Endothelial cell of umbilical vein (primary cell): ENCODE data around the gene NXPE1. TPM values are rescaled to one million over a fixed set of nuclear protein-coding genes. Genes with fewer than 3 reads are reported as not detected.

ENCODE experiments used
- BruUV-seq: library from RNA; stranded (reverse); fragments of 400-500 nt; replicated peaks from 2 replicates; lab custom pipeline; 2021; lab: Mats Ljungman, UMichigan
- CTCF ChIA-PET: fragments of 300-600, 350-600 bp; sonication (Branson Sonifier 250); formaldehyde crosslinking; loops from one replicate; lab custom pipeline; 2021; ENCODE audit warnings: antibody characterized with exemption, inconsistent platforms; lab: Charles Lee
- POLR2A ChIA-PET: fragments of 300-600, 350-600 bp; sonication (Branson Sonifier 250); formaldehyde crosslinking; loops from one replicate; lab custom pipeline; 2021; ENCODE audit warnings: antibody characterized with exemption, inconsistent platforms; lab: Charles Lee
- DNase-seq: peaks from one replicate; pipeline ENCODE4 v3.0.0-alpha.2; 2011; ENCODE audit warnings: low read depth, low spot score
- FAIRE-seq: peaks from 2 replicates; lab custom pipeline; 2011; peaks lifted over from hg19 to GRCh38; lab: Jason Lieb, UNC
- H2AFZ ChIP-seq: 2 replicates; pipeline ENCODE4 v1.6.0; 2012; ENCODE audit warnings: low read depth, low read length, control low read depth, inconsistent platforms
- H3K27ac ChIP-seq: 2 replicates; pipeline ENCODE4 v1.5.1; 2011; ENCODE audit warnings: low read depth, mild to moderate bottlenecking, control low read depth, low read length, moderate library complexity; ENCODE audit not compliant: insufficient read depth
- H3K27me3 ChIP-seq, 2 experiments: 2 replicates each; pipeline versions ENCODE4 v1.6.0 to v1.6.1; 2011; ENCODE audit warnings: low read length in 2 of 2, mixed read lengths in 1 of 2; ENCODE audit not compliant: control insufficient read depth in 2 of 2, insufficient read depth in 2 of 2
- H3K36me3 ChIP-seq, 2 experiments: 2 replicates in 1 of 2; 3 replicates in 1 of 2; pipeline ENCODE4 v1.5.1; 2011; ENCODE audit warnings: low read length in 2 of 2, mild to moderate bottlenecking in 1 of 2, moderate library complexity in 1 of 2; ENCODE audit not compliant: control insufficient read depth in 2 of 2, insufficient read depth in 2 of 2; ENCODE audit errors: extremely low read depth in 1 of 2
- H3K4me1 ChIP-seq: 3 replicates; pipeline ENCODE4 v1.5.1; 2011; ENCODE audit warnings: mild to moderate bottlenecking, low read length; ENCODE audit not compliant: control insufficient read depth, insufficient read depth; ENCODE audit errors: extremely low read depth
- H3K4me2 ChIP-seq: 2 replicates; pipeline ENCODE4 v1.6.1; 2011; ENCODE audit warnings: low read length, control low read depth, mixed read lengths; ENCODE audit not compliant: insufficient read depth
- H3K4me3 ChIP-seq, 3 experiments: fragments of 200-600 bp in 1 of 3; sonication (generic), shearing (Covaris generic) in 1 of 3; replicated peaks in 1 of 3; 2 replicates each; pipeline ENCODE4 v1.5.1; 2011 to 2016; ENCODE audit warnings: control low read depth in 3 of 3, low read length in 3 of 3, mild to moderate bottlenecking in 2 of 3, inconsistent platforms in 1 of 3, low read depth in 1 of 3, moderate library complexity in 1 of 3; ENCODE audit not compliant: insufficient read depth in 1 of 3
- H3K79me2 ChIP-seq: 2 replicates; pipeline ENCODE4 v1.6.0; 2012; ENCODE audit warnings: low read length, inconsistent platforms; ENCODE audit not compliant: control insufficient read depth, insufficient read depth
- H3K9ac ChIP-seq: replicated peaks from 2 replicates; pipeline ENCODE3; 2011; ENCODE audit warnings: low read length, control low read depth; ENCODE audit not compliant: insufficient read depth; ENCODE audit errors: extremely low read depth
- H3K9me1 ChIP-seq: replicated peaks from 3 replicates; pipeline ENCODE4 v1.6.0; 2011; ENCODE audit warnings: mild to moderate bottlenecking, low read length; ENCODE audit not compliant: control insufficient read depth, insufficient read depth; ENCODE audit errors: extremely low read depth
- H3K9me3 ChIP-seq: replicated peaks from 2 replicates; pipeline ENCODE4 v1.5.1; 2012; ENCODE audit warnings: low read length, inconsistent platforms; ENCODE audit not compliant: control insufficient read depth, insufficient read depth
- H4K20me1 ChIP-seq: replicated peaks from 2 replicates; pipeline ENCODE3; 2011; ENCODE audit warnings: mild to moderate bottlenecking, low read length; ENCODE audit not compliant: control insufficient read depth, insufficient read depth; ENCODE audit errors: extremely low read depth
- EZH2 ChIP-seq: IDR thresholded peaks from 2 replicates; pipeline ENCODE4 v1.6.1; 2012; ENCODE audit warnings: borderline replicate concordance, low read depth, mild to moderate bottlenecking, moderate library complexity, low read length, inconsistent platforms; ENCODE audit not compliant: severe bottlenecking
- FOS ChIP-seq: IDR thresholded peaks from 2 replicates; pipeline ENCODE4 v1.6.1; 2011; ENCODE audit warnings: mild to moderate bottlenecking, low read length, moderate library complexity, borderline replicate concordance; ENCODE audit not compliant: insufficient read depth
- GATA2 ChIP-seq: IDR thresholded peaks from 2 replicates; pipeline ENCODE4 v1.7.0; 2011; ENCODE audit warnings: low read depth, mild to moderate bottlenecking, moderate library complexity, mixed read lengths, low read length; ENCODE audit not compliant: insufficient read length, insufficient read depth
- JUN ChIP-seq: IDR thresholded peaks from 2 replicates; pipeline ENCODE4 v1.6.1; 2011; ENCODE audit warnings: borderline replicate concordance, low read depth; ENCODE audit not compliant: insufficient read length, insufficient read depth
- MYC ChIP-seq: IDR thresholded peaks from one replicate; pipeline ENCODE4 v1.6.1; 2011; ENCODE audit warnings: mild to moderate bottlenecking, low read depth, low read length
- POLR2A ChIP-seq: IDR thresholded peaks from 2 replicates; pipeline ENCODE4 v1.6.1; 2012; ENCODE audit warnings: low read depth, mild to moderate bottlenecking, control low read depth, low read length
- POLR2AphosphoS5 ChIP-seq: IDR thresholded peaks from 2 replicates; pipeline ENCODE4 v1.6.1; 2012; ENCODE audit warnings: low read depth, mild to moderate bottlenecking, control low read depth, low read length, moderate library complexity; ENCODE audit not compliant: insufficient read depth
- dilution Hi-C: fragments of 300-500 bp; cut with MboI; formaldehyde crosslinking; loops from one replicate; pipeline ENCODE4 v1.15.0; 2019; ENCODE audit warnings: low sequenced_read_pairs; ENCODE audit not compliant: extremely low pct_ligation_motif_present
- intact Hi-C: fragments of 100-400 bp; cut with micrococcal nuclease; formaldehyde crosslinking; loops from one replicate; pipeline ENCODE4 v1.10.0; 2022
- polyA plus RNA-seq, 4 experiments: library from polyadenylated mRNA; depleted of rRNA in 3 of 4; stranded (reverse) in 3 of 4; unstranded in 1 of 4; fragments of >200 nt; gene quantifications; 2 replicates each; pipeline versions ENCODE4 v1.2.1 to v1.2.3, GENCODE V29; 2011 to 2012; ENCODE audit warnings: missing spikeins in 1 of 4
- total RNA-seq: library from RNA; stranded (reverse); gene quantifications from 2 replicates; pipeline ENCODE4 v1.2.3, GENCODE V29; 2021
- TF ChIP-seq, protein P1 (sequence below), 2 donors: IDR thresholded peaks; 1 replicate in 1 of 2; 2 replicates in 1 of 2; pipeline ENCODE4 v1.5.1; 2011; ENCODE audit warnings: low read length in 2 of 2, mild to moderate bottlenecking in 2 of 2, moderate library complexity in 2 of 2, control low read depth in 1 of 2, inconsistent platforms in 1 of 2, low read depth in 1 of 2; ENCODE audit not compliant: insufficient read depth in 1 of 2; ENCODE audit errors: extremely low read depth in 1 of 2
- TF ChIP-seq, protein P2 (sequence below): IDR thresholded peaks from 2 replicates; pipeline ENCODE4 v1.6.1; 2011; ENCODE audit not compliant: insufficient read depth, insufficient read length

The NXPE1 gene
- total and polyA plus RNA-seq, 2 donors (not counting 3 experiments of a cell fraction or from before 2014, with no cell fraction given), result not detected

DNA sequence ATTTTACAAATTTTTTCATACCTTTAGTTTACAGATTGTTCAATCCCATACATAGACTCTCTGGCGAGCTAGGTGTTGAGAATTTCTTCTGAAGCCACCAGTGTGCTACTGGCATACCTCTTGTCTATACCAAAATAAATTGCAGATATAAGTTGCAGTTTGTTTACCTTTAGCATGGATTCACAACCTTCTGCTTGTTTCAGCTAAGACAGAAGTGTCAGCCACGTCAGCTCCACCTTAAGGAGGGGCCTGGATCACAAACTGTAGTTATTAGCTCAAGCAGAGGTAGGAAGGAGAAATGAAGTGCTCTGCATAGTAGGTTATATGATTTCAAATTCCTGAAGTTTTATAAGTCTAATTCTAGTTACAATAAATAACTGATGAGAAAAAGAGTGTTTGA is 35.9 kb upstream of the NXPE1 start, which contains the start of gene NXPE4:
TSS of gene NXPE4 (minus strand) at position 216 of the 400 bp plus-strand sequence. CDS start 1,027 bp downstream, outside the sequence.
- Histone ChIP-seq H4K20me1 (no peaks in the 10 kb centered on the region), H3K27ac (no peak within 1 kb of the TSS), H3K27me3 (peaks cover 0 to 6% of the 10 kb centered on the region in 2 experiments), H2AFZ (no peak within 1 kb of the TSS), H3K4me3 (no peak within 1 kb of the TSS), H3K36me3 (no peaks in the 10 kb centered on the region), H3K4me1 (no peaks in the 10 kb centered on the region), H3K79me2 (no peaks in the 10 kb centered on the region), H3K9me1 (no peaks in the 10 kb centered on the region), H3K9ac (no peak within 1 kb of the TSS), H3K9me3 (no peaks in the 10 kb centered on the region), H3K4me2 (no peak within 1 kb of the TSS)
- TF ChIP-seq JUN, result no peak
- TF ChIP-seq EZH2, result no peak
- no peak for TF ChIP-seq POLR2AphosphoS5
- TF ChIP-seq, protein P1, sequence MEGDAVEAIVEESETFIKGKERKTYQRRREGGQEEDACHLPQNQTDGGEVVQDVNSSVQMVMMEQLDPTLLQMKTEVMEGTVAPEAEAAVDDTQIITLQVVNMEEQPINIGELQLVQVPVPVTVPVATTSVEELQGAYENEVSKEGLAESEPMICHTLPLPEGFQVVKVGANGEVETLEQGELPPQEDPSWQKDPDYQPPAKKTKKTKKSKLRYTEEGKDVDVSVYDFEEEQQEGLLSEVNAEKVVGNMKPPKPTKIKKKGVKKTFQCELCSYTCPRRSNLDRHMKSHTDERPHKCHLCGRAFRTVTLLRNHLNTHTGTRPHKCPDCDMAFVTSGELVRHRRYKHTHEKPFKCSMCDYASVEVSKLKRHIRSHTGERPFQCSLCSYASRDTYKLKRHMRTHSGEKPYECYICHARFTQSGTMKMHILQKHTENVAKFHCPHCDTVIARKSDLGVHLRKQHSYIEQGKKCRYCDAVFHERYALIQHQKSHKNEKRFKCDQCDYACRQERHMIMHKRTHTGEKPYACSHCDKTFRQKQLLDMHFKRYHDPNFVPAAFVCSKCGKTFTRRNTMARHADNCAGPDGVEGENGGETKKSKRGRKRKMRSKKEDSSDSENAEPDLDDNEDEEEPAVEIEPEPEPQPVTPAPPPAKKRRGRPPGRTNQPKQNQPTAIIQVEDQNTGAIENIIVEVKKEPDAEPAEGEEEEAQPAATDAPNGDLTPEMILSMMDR (IDR thresholded peaks at IDR 0.05; ENCODE audit: extremely low read depth in 1 of 2, insufficient read depth in 1 of 2, low read depth in 1 of 2, low read length in 2 of 2), result no peak
- no peak for TF ChIP-seq FOS
- no peak for TF ChIP-seq GATA2
- TF ChIP-seq, protein P2, sequence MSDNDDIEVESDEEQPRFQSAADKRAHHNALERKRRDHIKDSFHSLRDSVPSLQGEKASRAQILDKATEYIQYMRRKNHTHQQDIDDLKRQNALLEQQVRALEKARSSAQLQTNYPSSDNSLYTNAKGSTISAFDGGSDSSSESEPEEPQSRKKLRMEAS, result no peak
- TF ChIP-seq POLR2A, result no peak
- no peak for TF ChIP-seq MYC
- intact Hi-C loops (no loop called here), dilution Hi-C loops (no loop called here)
- FAIRE-seq, result no peak
- no TSS peak for BruUV-seq
- ChIA-PET CTCF (no interaction called here), POLR2A (no interaction called here)
- DNase-seq, result no peak
